Astrocyte (in vitro differentiated cells and primary cell): ENCODE measurements around the gene SUN5. TPM values are rescaled to one million over a fixed set of nuclear protein-coding genes. Genes with fewer than 3 reads are reported as not detected.

ENCODE experiments used
- DNase-seq: peaks from one replicate; pipeline ENCODE4 v3.0.0-alpha.2; 2010; ENCODE audit warnings: low read depth
- FAIRE-seq: peaks from 2 replicates; lab custom pipeline; 2011; peaks lifted over from hg19 to GRCh38; lab: Jason Lieb, UNC
- H2AFZ ChIP-seq: 2 replicates; pipeline ENCODE4 v1.6.0; 2012; ENCODE audit warnings: low read depth, low read length, inconsistent platforms
- H3K27ac ChIP-seq: 2 replicates; pipeline ENCODE4 v1.5.1; 2011; ENCODE audit warnings: low read depth, low read length, inconsistent platforms
- H3K27me3 ChIP-seq: 2 replicates; pipeline ENCODE4 v1.6.0; 2011; ENCODE audit warnings: low read length, inconsistent platforms; ENCODE audit not compliant: insufficient read depth
- H3K36me3 ChIP-seq: 2 replicates; pipeline ENCODE4 v1.5.1; 2011; ENCODE audit warnings: low read length, inconsistent platforms; ENCODE audit not compliant: insufficient read depth
- H3K4me1 ChIP-seq: 2 replicates; pipeline ENCODE4 v1.5.1; 2011; ENCODE audit warnings: low read length, inconsistent platforms; ENCODE audit not compliant: insufficient read depth
- H3K4me2 ChIP-seq: 2 replicates; pipeline ENCODE4 v1.6.0; 2012; ENCODE audit warnings: low read length, inconsistent platforms
- H3K4me3 ChIP-seq: 2 replicates; pipeline ENCODE4 v1.5.1; 2011; ENCODE audit warnings: low read depth, mild to moderate bottlenecking, low read length, inconsistent platforms; ENCODE audit not compliant: insufficient read depth
- H3K79me2 ChIP-seq: 2 replicates; pipeline ENCODE4 v1.6.0; 2012; ENCODE audit warnings: mild to moderate bottlenecking, low read length, inconsistent platforms; ENCODE audit not compliant: insufficient read depth
- H3K9ac ChIP-seq: 2 replicates; pipeline ENCODE4 v1.6.0; 2012; ENCODE audit warnings: mild to moderate bottlenecking, low read length, inconsistent platforms
- H3K9me3 ChIP-seq: 2 replicates; pipeline ENCODE4 v1.5.1; 2012; ENCODE audit warnings: low read depth, mild to moderate bottlenecking, low read length, inconsistent platforms; ENCODE audit not compliant: insufficient read depth
- H4K20me1 ChIP-seq: 2 replicates; pipeline ENCODE4 v1.6.0; 2012; ENCODE audit warnings: low read length, inconsistent platforms; ENCODE audit not compliant: insufficient read depth
- H3K27ac Mint-ChIP-seq: one replicate; pipeline ENCODE4 v1.8.0; 2021; ENCODE audit warnings: mild to moderate bottlenecking, mixed read lengths; ENCODE audit not compliant: unreplicated experiment
- H3K27me3 Mint-ChIP-seq: one replicate; pipeline ENCODE4 v1.8.0; 2021; ENCODE audit warnings: low read depth, mixed read lengths; ENCODE audit not compliant: unreplicated experiment
- H3K36me3 Mint-ChIP-seq: one replicate; pipeline ENCODE4 v1.8.0; 2021; ENCODE audit warnings: low read depth, mixed read lengths; ENCODE audit not compliant: unreplicated experiment
- H3K4me1 Mint-ChIP-seq: one replicate; pipeline ENCODE4 v1.8.0; 2021; ENCODE audit warnings: low read depth, mixed read lengths; ENCODE audit not compliant: unreplicated experiment
- H3K4me3 Mint-ChIP-seq: one replicate; pipeline ENCODE4 v1.8.0; 2021; ENCODE audit warnings: mild to moderate bottlenecking, moderate library complexity, mixed read lengths; ENCODE audit not compliant: unreplicated experiment
- H3K9me3 Mint-ChIP-seq: one replicate; pipeline ENCODE4 v1.8.0; 2021; ENCODE audit warnings: mild to moderate bottlenecking, mixed read lengths; ENCODE audit not compliant: unreplicated experiment
- CTCF ChIP-seq: IDR thresholded peaks from 2 replicates; pipeline ENCODE4 v1.5.1; 2011; ENCODE audit warnings: low read depth, mild to moderate bottlenecking, inconsistent platforms, low read length, moderate library complexity; ENCODE audit not compliant: insufficient read depth
- EZH2 ChIP-seq: IDR thresholded peaks from 2 replicates; pipeline ENCODE4 v1.6.1; 2012; ENCODE audit warnings: mild to moderate bottlenecking, low read length, inconsistent platforms; ENCODE audit not compliant: insufficient read depth
- total RNA-seq: library from RNA; stranded (reverse); gene quantifications from 2 replicates; pipeline ENCODE4 v1.2.1, GENCODE V29; 2021

SUN5 gene
- total RNA-seq, 1 donor from 2014 or later: not detected

- peaks cover 60% of the 10 kb centered on the region for H3K27me3 Mint-ChIP-seq
- DNase-seq: no peak
- Histone ChIP-seq H3K27ac (no peak overlapping the region), H3K4me3 (no peak overlapping the region), H3K79me2 (no peaks in the 10 kb centered on the region), H3K9ac (no peak overlapping the region), H3K4me2 (no peak overlapping the region), H3K9me3 (no peaks in the 10 kb centered on the region), H4K20me1 (no peaks in the 10 kb centered on the region), H3K27me3 (no peaks in the 10 kb centered on the region), H2AFZ (no peak overlapping the region), H3K4me1 (no peaks in the 10 kb centered on the region), H3K36me3 (no peaks in the 10 kb centered on the region)
- no peaks in the 10 kb centered on the region for H3K9me3 Mint-ChIP-seq
- H3K4me3 Mint-ChIP-seq: no peak overlapping the region
- FAIRE-seq: no peak
- TF ChIP-seq EZH2: no peak
- TF ChIP-seq CTCF: no peak
- no peaks in the 10 kb centered on the region for H3K36me3 Mint-ChIP-seq
- no peaks in the 10 kb centered on the region for H3K4me1 Mint-ChIP-seq
- H3K27ac Mint-ChIP-seq: no peak overlapping the region
Observed at GRCh38 chr20:33012327-33013189, 8.3 kb upstream of the SUN5 start.

DNA sequence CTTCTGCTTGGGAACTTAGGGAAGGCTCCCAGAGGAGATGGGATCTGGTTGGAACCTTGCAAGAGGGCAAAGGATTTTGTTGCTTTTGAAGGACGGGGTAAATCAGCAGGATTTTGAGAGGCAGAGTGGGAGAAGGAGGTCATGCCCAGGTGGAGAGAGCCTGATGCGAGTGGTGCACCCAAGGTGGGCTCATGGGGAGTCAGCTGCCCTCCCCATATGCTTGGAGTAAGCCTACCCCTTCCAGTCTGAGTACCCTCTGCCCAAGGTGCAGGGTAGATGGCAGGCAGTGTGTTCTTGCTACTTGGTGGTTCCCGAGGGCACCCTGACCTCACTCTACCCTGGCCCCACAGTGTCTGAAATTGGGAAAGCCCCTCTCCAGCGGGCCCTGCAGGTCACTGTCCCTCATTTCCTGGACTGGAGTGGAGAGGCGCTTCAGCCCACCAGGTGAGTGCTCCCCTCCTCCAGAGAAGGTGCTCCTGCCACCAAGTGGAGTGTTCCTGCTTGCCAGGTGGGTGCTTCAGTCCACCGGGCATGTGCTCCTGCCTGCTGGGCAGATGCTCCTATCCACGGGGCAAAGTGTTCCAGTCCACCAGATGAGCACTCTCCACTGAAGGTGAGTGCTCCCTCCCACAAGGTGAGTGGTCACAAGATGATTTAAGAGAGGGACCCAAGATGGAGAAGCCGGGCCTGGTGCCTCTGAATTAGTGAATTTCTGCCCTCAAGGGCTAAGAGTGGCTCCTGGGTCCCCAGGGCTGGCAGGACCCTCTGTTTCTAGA is 6.6 kb upstream of the SUN5 start:
- Mint-ChIP-seq H3K4me3 (no peak overlapping the region), H3K27ac (no peak overlapping the region), H3K9me3 (no peaks in the 10 kb centered on the region), H3K36me3 (no peaks in the 10 kb centered on the region), H3K27me3 (peaks cover 45% of the 10 kb centered on the region), H3K4me1 (no peaks in the 10 kb centered on the region)
- no peak for FAIRE-seq
- H3K9me3 ChIP-seq: no peaks in the 10 kb centered on the region
- no peaks in the 10 kb centered on the region for H3K36me3 ChIP-seq
- H3K4me3 ChIP-seq: no peak overlapping the region
- no peak for DNase-seq
- H3K4me2 ChIP-seq: no peak overlapping the region
- H2AFZ ChIP-seq: no peak overlapping the region
- no peak overlapping the region for H3K27ac ChIP-seq
- no peaks in the 10 kb centered on the region for H3K4me1 ChIP-seq
- TF ChIP-seq CTCF (no peak), EZH2 (no peak)
- no peaks in the 10 kb centered on the region for H3K79me2 ChIP-seq
- no peak overlapping the region for H3K9ac ChIP-seq
- H3K27me3 ChIP-seq: no peaks in the 10 kb centered on the region
- no peaks in the 10 kb centered on the region for H4K20me1 ChIP-seq
